Measurements from ENCODE around the gene E2F4. TPM values are rescaled to one million over a fixed set of nuclear protein-coding genes. Genes with fewer than 3 reads are reported as not detected.

Gene E2F4
- total and polyA plus RNA-seq, 2 of the 13 experiments (the other 11 are each of a cell fraction or from before 2014, with no cell fraction given): 84.8 to 91.2 TPM

GRCh38 chr16:67177743-67178699, 13.9 kb upstream of the E2F4 start (continued):
- TF ChIP-seq, protein P1, sequence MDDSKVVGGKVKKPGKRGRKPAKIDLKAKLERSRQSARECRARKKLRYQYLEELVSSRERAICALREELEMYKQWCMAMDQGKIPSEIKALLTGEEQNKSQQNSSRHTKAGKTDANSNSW (CRISPR knock-in tag; IDR thresholded peaks at IDR 0.05; ENCODE audit: borderline replicate concordance): no peak
- TF ChIP-seq FOXM1 (CRISPR knock-in tag; IDR thresholded peaks at IDR 0.05) (no peak), SNAI1 (CRISPR knock-in tag; IDR thresholded peaks at IDR 0.05; ENCODE audit: borderline replicate concordance) (no peak), GRHL1 (CRISPR knock-in tag; conservative IDR thresholded peaks at IDR 0.05) (no peak), ZNF275 (CRISPR knock-in tag; IDR thresholded peaks at IDR 0.05; ENCODE audit: borderline replicate concordance) (no peak), GPN1 (CRISPR knock-in tag; IDR thresholded peaks at IDR 0.05; ENCODE audit: borderline replicate concordance) (no peak; the same call in 1 of the 2 replicates), HMGA1 (CRISPR knock-in tag; conservative IDR thresholded peaks at IDR 0.05) (no peak)
- TF ChIP-seq, protein P2, sequence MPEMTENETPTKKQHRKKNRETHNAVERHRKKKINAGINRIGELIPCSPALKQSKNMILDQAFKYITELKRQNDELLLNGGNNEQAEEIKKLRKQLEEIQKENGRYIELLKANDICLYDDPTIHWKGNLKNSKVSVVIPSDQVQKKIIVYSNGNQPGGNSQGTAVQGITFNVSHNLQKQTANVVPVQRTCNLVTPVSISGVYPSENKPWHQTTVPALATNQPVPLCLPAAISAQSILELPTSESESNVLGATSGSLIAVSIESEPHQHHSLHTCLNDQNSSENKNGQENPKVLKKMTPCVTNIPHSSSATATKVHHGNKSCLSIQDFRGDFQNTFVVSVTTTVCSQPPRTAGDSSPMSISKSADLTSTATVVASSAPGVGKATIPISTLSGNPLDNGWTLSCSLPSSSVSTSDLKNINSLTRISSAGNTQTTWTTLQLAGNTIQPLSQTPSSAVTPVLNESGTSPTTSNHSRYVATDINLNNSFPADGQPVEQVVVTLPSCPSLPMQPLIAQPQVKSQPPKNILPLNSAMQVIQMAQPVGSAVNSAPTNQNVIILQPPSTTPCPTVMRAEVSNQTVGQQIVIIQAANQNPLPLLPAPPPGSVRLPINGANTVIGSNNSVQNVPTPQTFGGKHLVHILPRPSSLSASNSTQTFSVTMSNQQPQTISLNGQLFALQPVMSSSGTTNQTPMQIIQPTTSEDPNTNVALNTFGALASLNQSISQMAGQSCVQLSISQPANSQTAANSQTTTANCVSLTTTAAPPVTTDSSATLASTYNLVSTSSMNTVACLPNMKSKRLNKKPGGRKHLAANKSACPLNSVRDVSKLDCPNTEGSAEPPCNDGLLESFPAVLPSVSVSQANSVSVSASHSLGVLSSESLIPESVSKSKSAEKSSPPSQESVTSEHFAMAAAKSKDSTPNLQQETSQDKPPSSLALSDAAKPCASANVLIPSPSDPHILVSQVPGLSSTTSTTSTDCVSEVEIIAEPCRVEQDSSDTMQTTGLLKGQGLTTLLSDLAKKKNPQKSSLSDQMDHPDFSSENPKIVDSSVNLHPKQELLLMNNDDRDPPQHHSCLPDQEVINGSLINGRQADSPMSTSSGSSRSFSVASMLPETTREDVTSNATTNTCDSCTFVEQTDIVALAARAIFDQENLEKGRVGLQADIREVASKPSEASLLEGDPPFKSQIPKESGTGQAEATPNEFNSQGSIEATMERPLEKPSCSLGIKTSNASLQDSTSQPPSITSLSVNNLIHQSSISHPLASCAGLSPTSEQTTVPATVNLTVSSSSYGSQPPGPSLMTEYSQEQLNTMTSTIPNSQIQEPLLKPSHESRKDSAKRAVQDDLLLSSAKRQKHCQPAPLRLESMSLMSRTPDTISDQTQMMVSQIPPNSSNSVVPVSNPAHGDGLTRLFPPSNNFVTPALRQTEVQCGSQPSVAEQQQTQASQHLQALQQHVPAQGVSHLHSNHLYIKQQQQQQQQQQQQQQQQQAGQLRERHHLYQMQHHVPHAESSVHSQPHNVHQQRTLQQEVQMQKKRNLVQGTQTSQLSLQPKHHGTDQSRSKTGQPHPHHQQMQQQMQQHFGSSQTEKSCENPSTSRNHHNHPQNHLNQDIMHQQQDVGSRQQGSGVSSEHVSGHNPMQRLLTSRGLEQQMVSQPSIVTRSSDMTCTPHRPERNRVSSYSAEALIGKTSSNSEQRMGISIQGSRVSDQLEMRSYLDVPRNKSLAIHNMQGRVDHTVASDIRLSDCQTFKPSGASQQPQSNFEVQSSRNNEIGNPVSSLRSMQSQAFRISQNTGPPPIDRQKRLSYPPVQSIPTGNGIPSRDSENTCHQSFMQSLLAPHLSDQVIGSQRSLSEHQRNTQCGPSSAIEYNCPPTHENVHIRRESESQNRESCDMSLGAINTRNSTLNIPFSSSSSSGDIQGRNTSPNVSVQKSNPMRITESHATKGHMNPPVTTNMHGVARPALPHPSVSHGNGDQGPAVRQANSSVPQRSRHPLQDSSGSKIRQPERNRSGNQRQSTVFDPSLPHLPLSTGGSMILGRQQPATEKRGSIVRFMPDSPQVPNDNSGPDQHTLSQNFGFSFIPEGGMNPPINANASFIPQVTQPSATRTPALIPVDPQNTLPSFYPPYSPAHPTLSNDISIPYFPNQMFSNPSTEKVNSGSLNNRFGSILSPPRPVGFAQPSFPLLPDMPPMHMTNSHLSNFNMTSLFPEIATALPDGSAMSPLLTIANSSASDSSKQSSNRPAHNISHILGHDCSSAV (CRISPR knock-in tag; IDR thresholded peaks at IDR 0.05; ENCODE audit: borderline replicate concordance): no peak
- TF ChIP-seq, protein P3, sequence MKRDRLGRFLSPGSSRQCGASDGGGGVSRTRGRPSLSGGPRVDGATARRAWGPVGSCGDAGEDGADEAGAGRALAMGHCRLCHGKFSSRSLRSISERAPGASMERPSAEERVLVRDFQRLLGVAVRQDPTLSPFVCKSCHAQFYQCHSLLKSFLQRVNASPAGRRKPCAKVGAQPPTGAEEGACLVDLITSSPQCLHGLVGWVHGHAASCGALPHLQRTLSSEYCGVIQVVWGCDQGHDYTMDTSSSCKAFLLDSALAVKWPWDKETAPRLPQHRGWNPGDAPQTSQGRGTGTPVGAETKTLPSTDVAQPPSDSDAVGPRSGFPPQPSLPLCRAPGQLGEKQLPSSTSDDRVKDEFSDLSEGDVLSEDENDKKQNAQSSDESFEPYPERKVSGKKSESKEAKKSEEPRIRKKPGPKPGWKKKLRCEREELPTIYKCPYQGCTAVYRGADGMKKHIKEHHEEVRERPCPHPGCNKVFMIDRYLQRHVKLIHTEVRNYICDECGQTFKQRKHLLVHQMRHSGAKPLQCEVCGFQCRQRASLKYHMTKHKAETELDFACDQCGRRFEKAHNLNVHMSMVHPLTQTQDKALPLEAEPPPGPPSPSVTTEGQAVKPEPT (CRISPR knock-in tag; IDR thresholded peaks at IDR 0.05; ENCODE audit: low read depth): peak; percentile 63; the same call in 1 of the 2 replicates
